LHCN-M2 (cell line): ENCODE data around the gene LRRTM4. TPM values are rescaled to one million over a fixed set of nuclear protein-coding genes. Genes with fewer than 3 reads are reported as not detected.

Experiments
- DNase-seq: peaks from one replicate; pipeline ENCODE4 v3.0.0-alpha.2; 2012; ENCODE audit warnings: low read depth
- polyA plus RNA-seq: library from polyadenylated mRNA; unstranded; fragments of >200 nt; gene quantifications from one replicate; pipeline ENCODE4 v1.2.1, GENCODE V29; 2012; ENCODE audit warnings: missing spikeins
- total RNA-seq: library from RNA; depleted of rRNA; stranded (reverse); fragments of >200 nt; gene quantifications from 2 replicates; pipeline ENCODE4 v1.2.3, GENCODE V29; 2014; rRNA removed

Gene LRRTM4
- total RNA-seq = not detected in 2 replicates
- not detected for polyA plus RNA-seq

- DNase-seq = no peak
Observed at GRCh38 chr2:77521931-77522470, at the start of gene LRRTM4. Gene LRRTM4, minus strand, starts transcription at chr2:77522376.

GRCh38 chr2:77571545-77571944 is 49.4 kb upstream of the LRRTM4 start:
- no peak for DNase-seq

- no peak for DNase-seq
Observed at GRCh38 chr2:77567723-77568122, 45.5 kb upstream of the LRRTM4 start.

- DNase-seq = no peak
Observed at GRCh38 chr2:77566582-77566981, 44.4 kb upstream of the LRRTM4 start.

- no peak for DNase-seq
Observed at GRCh38 chr2:77566131-77566530, 44.0 kb upstream of the LRRTM4 start.

GRCh38 chr2:77552956-77553355 is 30.8 kb upstream of the LRRTM4 start:
- DNase-seq = no peak

GRCh38 chr2:77538031-77538430 is 15.9 kb upstream of the LRRTM4 start:
- no peak for DNase-seq

GRCh38 chr2:77522888-77523287 is 712 bp upstream of the LRRTM4 start:
- DNase-seq = no peak

GRCh38 chr2:77521548-77521891 is 656 bp downstream of the LRRTM4 start:
- no peak for DNase-seq

- DNase-seq = no peak
Observed at GRCh38 chr2:77520641-77521547, 1.3 kb downstream of the LRRTM4 start.

- DNase-seq = no peak
Observed at GRCh38 chr2:77519888-77520506, 2.2 kb downstream of the LRRTM4 start.

GRCh38 chr2:77519164-77519887 is 2.9 kb downstream of the LRRTM4 start:
- no peak for DNase-seq

GRCh38 chr2:77518311-77518710 is 3.9 kb downstream of the LRRTM4 start:
- DNase-seq = no peak

- no peak for DNase-seq
Observed at GRCh38 chr2:77513191-77513590, 9.0 kb downstream of the LRRTM4 start.

- no peak for DNase-seq
Observed at GRCh38 chr2:77512507-77512906, 9.7 kb downstream of the LRRTM4 start.

GRCh38 chr2:77508511-77508910 is 13.7 kb downstream of the LRRTM4 start:
- DNase-seq = no peak

- no peak for DNase-seq
Observed at GRCh38 chr2:77507657-77508056, 14.5 kb downstream of the LRRTM4 start.

- DNase-seq = no peak
Observed at GRCh38 chr2:77488141-77488540, 34.0 kb downstream of the LRRTM4 start.

GRCh38 chr2:77487074-77487803 is 34.9 kb downstream of the LRRTM4 start:
- no peak for DNase-seq

- no peak for DNase-seq
Observed at GRCh38 chr2:77484026-77484425, 38.1 kb downstream of the LRRTM4 start.

GRCh38 chr2:77479895-77480294 is 42.3 kb downstream of the LRRTM4 start:
- no peak for DNase-seq
